Prostate gland (tissue), 2 donors: Measurements from ENCODE around the gene RNF144A.

Experiments
- CTCF ChIP-seq, 4 experiments: fragments of 200-600 bp in 2 of 4; fragments of 450-650 bp in 2 of 4; sonication (generic) in 2 of 4; IDR thresholded peaks; 1 replicate in 3 of 4; 2 replicates in 1 of 4; pipeline ENCODE4 v1.5.1; 2016 to 2019; ENCODE audit warnings: antibody characterized with exemption in 4 of 4, mild to moderate bottlenecking in 2 of 4, moderate library complexity in 2 of 4
- POLR2A ChIP-seq: fragments of 450-650 bp; IDR thresholded peaks from one replicate; pipeline ENCODE4 v1.6.1; 2016; ENCODE audit warnings: antibody characterized with exemption, mild to moderate bottlenecking
- POLR2AphosphoS5 ChIP-seq: sonication (generic); formaldehyde crosslinking; IDR thresholded peaks from one replicate; pipeline ENCODE4 v1.6.1; 2017; ENCODE audit warnings: antibody characterized with exemption

DNA sequence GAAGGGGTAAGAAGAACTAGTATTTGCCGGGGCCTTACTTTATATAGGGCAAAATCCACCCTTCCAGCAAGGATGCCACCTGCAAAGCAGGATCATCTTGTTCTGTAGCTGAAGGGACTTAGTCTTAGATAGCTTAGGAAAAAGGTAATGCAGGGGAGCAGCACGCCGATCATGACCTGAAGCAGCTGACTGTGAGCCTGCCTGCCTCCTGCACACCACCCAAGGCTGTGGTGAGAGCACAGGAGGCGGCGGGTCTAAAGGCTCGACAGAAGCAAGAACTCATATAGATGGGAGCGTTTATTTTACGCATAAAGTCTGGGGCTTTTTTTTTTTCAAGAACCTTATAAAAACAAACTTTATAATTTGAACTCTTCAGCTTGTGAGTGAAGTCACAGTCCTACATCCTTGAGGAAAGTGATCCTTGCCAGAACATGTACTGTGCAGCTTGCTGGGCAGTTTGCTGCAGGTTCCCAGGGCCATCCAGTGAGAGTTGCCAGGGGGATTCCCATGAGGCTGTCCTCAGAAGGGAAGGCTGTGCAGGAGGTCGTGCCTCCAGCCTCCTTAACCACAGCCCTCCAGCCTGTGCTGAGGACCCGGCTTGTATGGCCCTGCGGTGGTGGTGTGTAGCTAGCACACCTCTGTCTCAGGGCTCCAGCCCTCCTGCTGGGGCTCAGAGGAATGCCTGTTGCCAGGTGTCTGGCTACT is 92.1 kb downstream of the RNF144A start:
- no peak for TF ChIP-seq CTCF (IDR thresholded peaks at IDR 0.05)
- no peak for TF ChIP-seq POLR2A
- TF ChIP-seq POLR2AphosphoS5: no peak
